22Rv1 (cell line): Measurements from ENCODE around the gene POLR1E.

ENCODE experiments used
- H3K27ac ChIP-seq: fragments of 450-650 bp; 2 replicates; pipeline ENCODE4 v1.5.1; 2017
- CTCF ChIP-seq: fragments of 450-650 bp; IDR thresholded peaks from 2 replicates; pipeline ENCODE4 v1.5.1; 2017; ENCODE audit warnings: mild to moderate bottlenecking
- ZFX ChIP-seq: fragments of 450-650 bp; IDR thresholded peaks from 2 replicates; pipeline ENCODE4 v1.6.1; 2017; ENCODE audit warnings: antibody characterized with exemption, borderline replicate concordance

The POLR1E gene

GRCh38 chr9:37528652-37529471, 43.1 kb downstream of the POLR1E start:
- no peak overlapping the region for H3K27ac ChIP-seq

GRCh38 chr9:37531699-37532098, 46.0 kb downstream of the POLR1E start:
- H3K27ac ChIP-seq: no peak overlapping the region
- TF ChIP-seq ZFX: no peak
- TF ChIP-seq CTCF: no peak

More at GRCh38 chr9:37528652-37529471, 43.1 kb downstream of the POLR1E start:
- no peak for TF ChIP-seq ZFX
- no peak for TF ChIP-seq CTCF

GRCh38 chr9:37534412-37534811, 48.7 kb downstream of the POLR1E start:
- no peak for TF ChIP-seq ZFX
- TF ChIP-seq CTCF: no peak
- no peak overlapping the region for H3K27ac ChIP-seq

- no peak overlapping the region for H3K27ac ChIP-seq
- TF ChIP-seq CTCF: no peak
- TF ChIP-seq ZFX: no peak
These were observed 49.2 kb downstream of the POLR1E start for GRCh38 chr9:37534901-37535300.

GRCh38 chr9:37538099-37538498, 52.4 kb downstream of the POLR1E start:
- no peak overlapping the region for H3K27ac ChIP-seq
- TF ChIP-seq ZFX (no peak), CTCF (no peak)

- H3K27ac ChIP-seq: no peak overlapping the region
- TF ChIP-seq ZFX (no peak), CTCF (no peak)
These were observed 53.9 kb downstream of the POLR1E start for GRCh38 chr9:37539634-37540033.

- H3K27ac ChIP-seq: peak overlapping the region; percentile 37
These were observed 54.9 kb downstream of the POLR1E start for GRCh38 chr9:37540634-37541033.

More at GRCh38 chr9:37540634-37541033, 54.9 kb downstream of the POLR1E start:
- TF ChIP-seq ZFX (no peak), CTCF (no peak)
